ENCODE data around the gene HNRNPL. TPM values are rescaled to one million over a fixed set of nuclear protein-coding genes. Genes with fewer than 3 reads are reported as not detected.
A peak's percentile ranks its signal among the peaks of the same experiment; 100 is the strongest.

Gene HNRNPL
- total and polyA plus RNA-seq, 10 of the 15 experiments (the other 5 are each of a cell fraction or from before 2014, with no cell fraction given), result 32.5 to 512 (median 306) TPM

DNA sequence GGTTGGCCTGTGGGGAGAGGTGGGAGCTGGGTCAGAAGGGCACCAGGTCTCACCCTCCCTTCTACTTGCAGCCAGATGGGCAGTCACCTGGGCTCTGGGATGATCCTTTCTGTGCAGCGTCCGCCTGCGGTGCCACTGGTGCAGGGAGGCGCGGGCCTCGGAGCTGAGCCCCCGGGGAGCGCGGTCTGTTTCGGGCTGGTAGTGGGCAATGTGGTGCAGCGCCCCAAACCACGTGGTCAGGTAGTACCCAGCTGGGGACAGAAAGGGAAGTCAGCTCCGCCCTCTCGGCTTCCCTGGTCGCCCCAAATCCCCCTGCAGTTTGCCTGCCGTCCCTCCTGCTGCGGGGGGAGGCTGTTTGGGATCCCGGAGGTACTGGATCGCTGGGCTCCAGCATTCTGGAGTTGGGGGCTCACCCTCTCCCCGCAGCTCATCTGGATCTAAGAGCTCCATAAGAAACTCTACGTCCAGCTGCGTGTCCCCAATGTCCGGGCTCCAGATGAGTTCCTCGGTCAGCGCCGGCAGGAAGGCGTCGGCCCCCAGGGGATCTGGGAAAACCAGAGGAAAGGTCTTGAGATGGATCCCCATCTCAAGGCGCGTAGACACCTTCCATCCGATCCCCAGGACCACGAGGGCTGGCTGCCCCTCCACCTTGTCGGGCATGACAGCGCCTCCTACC is 19.5 kb upstream of the HNRNPL start (continued):
- TF ChIP-seq, protein P1, sequence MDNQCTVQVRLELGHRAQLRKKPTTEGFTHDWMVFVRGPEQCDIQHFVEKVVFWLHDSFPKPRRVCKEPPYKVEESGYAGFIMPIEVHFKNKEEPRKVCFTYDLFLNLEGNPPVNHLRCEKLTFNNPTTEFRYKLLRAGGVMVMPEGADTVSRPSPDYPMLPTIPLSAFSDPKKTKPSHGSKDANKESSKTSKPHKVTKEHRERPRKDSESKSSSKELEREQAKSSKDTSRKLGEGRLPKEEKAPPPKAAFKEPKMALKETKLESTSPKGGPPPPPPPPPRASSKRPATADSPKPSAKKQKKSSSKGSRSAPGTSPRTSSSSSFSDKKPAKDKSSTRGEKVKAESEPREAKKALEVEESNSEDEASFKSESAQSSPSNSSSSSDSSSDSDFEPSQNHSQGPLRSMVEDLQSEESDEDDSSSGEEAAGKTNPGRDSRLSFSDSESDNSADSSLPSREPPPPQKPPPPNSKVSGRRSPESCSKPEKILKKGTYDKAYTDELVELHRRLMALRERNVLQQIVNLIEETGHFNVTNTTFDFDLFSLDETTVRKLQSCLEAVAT (IDR thresholded peaks at IDR 0.05), result no peak
- TF ChIP-seq BACH1 (IDR thresholded peaks at IDR 0.05; ENCODE audit: borderline replicate concordance), result no peak
- no peak for TF ChIP-seq POLR2AphosphoS5 (IDR thresholded peaks at IDR 0.05; ENCODE audit: low read length)
- no peak for TF ChIP-seq ZSCAN29 (IDR thresholded peaks at IDR 0.05)
- no peak for TF ChIP-seq DPF2 (IDR thresholded peaks at IDR 0.05)
- no peak for TF ChIP-seq MEF2A (IDR thresholded peaks at IDR 0.05; ENCODE audit: insufficient read depth, low read depth, low read length)
- TF ChIP-seq ZNF24 (IDR thresholded peaks at IDR 0.05), result no peak
- TF ChIP-seq PAX8 (IDR thresholded peaks at IDR 0.05), result no peak
- 0 out of 4 replicates have a peak, but pooled peaks of 1 of the 2 experiments have one; percentile 31 for TF ChIP-seq BHLHE40 (IDR thresholded peaks at IDR 0.05; ENCODE audit: borderline replicate concordance in 1 of 2, low read depth in 2 of 2, low read length in 1 of 2)
- TF ChIP-seq RBBP5 (conservative IDR thresholded peaks at IDR 0.05), result no peak
- TF ChIP-seq ZNF207 (IDR thresholded peaks at IDR 0.05; ENCODE audit: borderline replicate concordance), result no peak
- TF ChIP-seq, protein P2, sequence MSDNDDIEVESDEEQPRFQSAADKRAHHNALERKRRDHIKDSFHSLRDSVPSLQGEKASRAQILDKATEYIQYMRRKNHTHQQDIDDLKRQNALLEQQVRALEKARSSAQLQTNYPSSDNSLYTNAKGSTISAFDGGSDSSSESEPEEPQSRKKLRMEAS (IDR thresholded peaks at IDR 0.05; ENCODE audit: low read depth, low read length), result no peak; the same call in 1 of the 2 replicates
- no peak for TF ChIP-seq JUNB (IDR thresholded peaks at IDR 0.05)
- TF ChIP-seq HDAC6 (IDR thresholded peaks at IDR 0.05; ENCODE audit: unreplicated experiment), result no peak
- no peak for TF ChIP-seq PAX5 (IDR thresholded peaks at IDR 0.05; ENCODE audit: borderline replicate concordance, low read depth, low read length)
- no peak for TF ChIP-seq SMAD5 (IDR thresholded peaks at IDR 0.05; ENCODE audit: low read depth)
- peak; percentile 25; the same call in 1 of the 2 replicates for TF ChIP-seq SPI1 (IDR thresholded peaks at IDR 0.05; ENCODE audit: borderline replicate concordance, insufficient read depth, low read depth, low read length)
- TF ChIP-seq IRF4 (IDR thresholded peaks at IDR 0.05; ENCODE audit: low read depth, low read length), result no peak
- TF ChIP-seq NFXL1 (IDR thresholded peaks at IDR 0.05; ENCODE audit: borderline replicate concordance), result no peak
- TF ChIP-seq CHD4 (IDR thresholded peaks at IDR 0.05), result no peak
- TF ChIP-seq RFX5 (IDR thresholded peaks at IDR 0.05; ENCODE audit: low read depth, low read length), result no peak
- TF ChIP-seq NBN (IDR thresholded peaks at IDR 0.05), result no peak; the same call in 1 of the 2 replicates
- TF ChIP-seq, protein P3, sequence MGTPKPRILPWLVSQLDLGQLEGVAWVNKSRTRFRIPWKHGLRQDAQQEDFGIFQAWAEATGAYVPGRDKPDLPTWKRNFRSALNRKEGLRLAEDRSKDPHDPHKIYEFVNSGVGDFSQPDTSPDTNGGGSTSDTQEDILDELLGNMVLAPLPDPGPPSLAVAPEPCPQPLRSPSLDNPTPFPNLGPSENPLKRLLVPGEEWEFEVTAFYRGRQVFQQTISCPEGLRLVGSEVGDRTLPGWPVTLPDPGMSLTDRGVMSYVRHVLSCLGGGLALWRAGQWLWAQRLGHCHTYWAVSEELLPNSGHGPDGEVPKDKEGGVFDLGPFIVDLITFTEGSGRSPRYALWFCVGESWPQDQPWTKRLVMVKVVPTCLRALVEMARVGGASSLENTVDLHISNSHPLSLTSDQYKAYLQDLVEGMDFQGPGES (IDR thresholded peaks at IDR 0.05), result no peak
- TF ChIP-seq SREBF1 (IDR thresholded peaks at IDR 0.05; ENCODE audit: low read length), result no peak
- TF ChIP-seq, protein P4, sequence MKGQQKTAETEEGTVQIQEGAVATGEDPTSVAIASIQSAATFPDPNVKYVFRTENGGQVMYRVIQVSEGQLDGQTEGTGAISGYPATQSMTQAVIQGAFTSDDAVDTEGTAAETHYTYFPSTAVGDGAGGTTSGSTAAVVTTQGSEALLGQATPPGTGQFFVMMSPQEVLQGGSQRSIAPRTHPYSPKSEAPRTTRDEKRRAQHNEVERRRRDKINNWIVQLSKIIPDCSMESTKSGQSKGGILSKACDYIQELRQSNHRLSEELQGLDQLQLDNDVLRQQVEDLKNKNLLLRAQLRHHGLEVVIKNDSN (IDR thresholded peaks at IDR 0.05; ENCODE audit: borderline replicate concordance, extremely low read length, insufficient read depth, low read depth, low read length), result peak; percentile 58
- no peak for TF ChIP-seq EED (IDR thresholded peaks at IDR 0.05; ENCODE audit: low read depth)
- TF ChIP-seq SIN3A (IDR thresholded peaks at IDR 0.05; ENCODE audit: low read depth, low read length), result no peak
- TF ChIP-seq RAD51 (IDR thresholded peaks at IDR 0.05), result peak; percentile 68; the same call in 1 of the 2 replicates
- TF ChIP-seq WRNIP1 (IDR thresholded peaks at IDR 0.05; ENCODE audit: borderline replicate concordance, low read depth, low read length), result no peak
- no peak for TF ChIP-seq ESRRA (IDR thresholded peaks at IDR 0.05; ENCODE audit: low read length)
